GM23248 (cell line): ENCODE results near the gene L3MBTL2.

ENCODE experiments used
- EZH2 ChIP-seq: fragments of 200-600 bp; sonication (generic); IDR thresholded peaks from 2 replicates; pipeline ENCODE4 v1.6.1; 2018; ENCODE audit warnings: antibody characterized with exemption, mild to moderate bottlenecking; ENCODE audit not compliant: insufficient read depth, poor library complexity, severe bottlenecking
- EZH2phosphoT487 ChIP-seq: fragments of 200-600 bp; sonication (generic); IDR thresholded peaks from 2 replicates; pipeline ENCODE4 v1.6.1; 2018; ENCODE audit warnings: antibody characterized with exemption, moderate library complexity, mild to moderate bottlenecking, low read depth; ENCODE audit not compliant: insufficient read depth

GRCh38 chr22:41215409-41215808 is 10.3 kb downstream of the L3MBTL2 start:
- no peak for TF ChIP-seq EZH2phosphoT487
- TF ChIP-seq EZH2 = no peak
